ENCODE measurements around the gene SKIDA1.
A peak's percentile ranks its signal among the peaks of the same experiment; 100 is the strongest.

SKIDA1 gene

DNA sequence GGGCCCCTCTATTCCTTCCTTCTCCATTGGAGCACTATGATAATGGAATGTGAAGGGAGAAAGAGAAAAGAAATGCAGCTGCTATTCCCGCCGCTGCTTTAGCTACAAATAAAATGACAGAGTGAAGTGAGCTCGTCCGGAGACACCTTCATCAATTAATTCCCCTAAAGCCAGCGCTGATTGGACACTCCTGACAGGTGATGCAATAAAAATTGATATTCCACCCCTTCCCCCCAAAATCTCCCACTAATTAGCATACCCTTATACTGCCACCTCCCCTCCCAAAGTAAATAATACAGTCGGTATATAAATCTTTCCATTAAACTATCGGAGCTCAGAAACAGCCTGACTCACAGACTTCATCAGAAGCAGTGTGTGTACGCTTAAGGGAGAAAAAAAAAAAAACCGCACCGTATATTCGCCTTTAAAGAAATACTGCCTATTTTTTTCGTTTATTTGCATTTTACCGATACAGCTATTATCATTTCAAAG, 7.3 kb downstream of the SKIDA1 start (continued):
- TF ChIP-seq ZNF19 (tag by site-specific recombination; IDR thresholded peaks at IDR 0.05; ENCODE audit: low read depth) = no peak
- TF ChIP-seq ZNF558 (tag by site-specific recombination; IDR thresholded peaks at IDR 0.05) = no peak
- peak; percentile 29; the same call in 1 of the 2 replicates for TF ChIP-seq ZNF561 (tag by site-specific recombination; IDR thresholded peaks at IDR 0.05; ENCODE audit: borderline replicate concordance)
- no peak for TF ChIP-seq ZNF175 (tag by site-specific recombination; IDR thresholded peaks at IDR 0.05)
- TF ChIP-seq PATZ1 (tag by site-specific recombination; IDR thresholded peaks at IDR 0.05) = peak; percentile 94
- peak; percentile 50 for TF ChIP-seq SP2 (tag by site-specific recombination; IDR thresholded peaks at IDR 0.05)
- no peak for TF ChIP-seq ZBTB6 (tag by site-specific recombination; IDR thresholded peaks at IDR 0.05)
- no peak for TF ChIP-seq ZFP69B (tag by site-specific recombination; IDR thresholded peaks at IDR 0.05)
- TF ChIP-seq SP3 (tag by site-specific recombination; IDR thresholded peaks at IDR 0.05) = peak; percentile 49
- TF ChIP-seq HOXD13 (CRISPR knock-in tag; IDR thresholded peaks at IDR 0.05; ENCODE audit: borderline replicate concordance) = no peak
- TF ChIP-seq BCL11B (tag by site-specific recombination; IDR thresholded peaks at IDR 0.05; ENCODE audit: low read depth) = no peak; the same call in 1 of the 2 replicates
- TF ChIP-seq ZNF658 (tag by site-specific recombination; IDR thresholded peaks at IDR 0.05) = no peak
- no peak for TF ChIP-seq ZBTB21 (tag by site-specific recombination; IDR thresholded peaks at IDR 0.05)
- TF ChIP-seq ZNF404 (tag by site-specific recombination; IDR thresholded peaks at IDR 0.05) = no peak
- no peak for TF ChIP-seq ZNF23 (tag by site-specific recombination; IDR thresholded peaks at IDR 0.05; ENCODE audit: borderline replicate concordance)
- TF ChIP-seq, protein P1, sequence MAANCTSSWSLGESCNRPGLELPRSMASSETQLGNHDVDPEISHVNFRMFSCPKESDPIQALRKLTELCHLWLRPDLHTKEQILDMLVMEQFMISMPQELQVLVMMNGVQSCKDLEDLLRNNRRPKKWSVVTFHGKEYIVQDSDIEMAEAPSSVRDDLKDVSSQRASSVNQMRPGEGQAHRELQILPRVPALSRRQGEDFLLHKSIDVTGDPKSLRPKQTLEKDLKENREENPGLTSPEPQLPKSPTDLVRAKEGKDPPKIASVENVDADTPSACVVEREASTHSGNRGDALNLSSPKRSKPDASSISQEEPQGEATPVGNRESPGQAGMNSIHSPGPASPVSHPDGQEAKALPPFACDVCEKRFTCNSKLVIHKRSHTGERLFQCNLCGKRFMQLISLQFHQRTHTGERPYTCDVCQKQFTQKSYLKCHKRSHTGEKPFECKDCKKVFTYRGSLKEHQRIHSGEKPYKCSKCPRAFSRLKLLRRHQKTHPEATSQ (tag by site-specific recombination; IDR thresholded peaks at IDR 0.05) = no peak
- no peak for TF ChIP-seq SALL2 (tag by site-specific recombination; IDR thresholded peaks at IDR 0.05; ENCODE audit: borderline replicate concordance)
- no peak for TF ChIP-seq ZNF426 (tag by site-specific recombination; IDR thresholded peaks at IDR 0.05)
- no peak for TF ChIP-seq YY2 (tag by site-specific recombination; IDR thresholded peaks at IDR 0.05)
- TF ChIP-seq ZNF138 (tag by site-specific recombination; IDR thresholded peaks at IDR 0.05; ENCODE audit: borderline replicate concordance) = no peak
- peak; percentile 90 for TF ChIP-seq PRDM6 (tag by site-specific recombination; IDR thresholded peaks at IDR 0.05)
